Glutamatergic neuron (in vitro differentiated cells): ENCODE results near the gene C10orf143. TPM values are rescaled to one million over a fixed set of nuclear protein-coding genes. Genes with fewer than 3 reads are reported as not detected.

ENCODE experiments used
- DNase-seq: peaks from one replicate; pipeline ENCODE4 v3.0.0; 2022
- H3K27ac Mint-ChIP-seq: one replicate; pipeline ENCODE4 v1.8.0; 2020; ENCODE audit warnings: mild to moderate bottlenecking, mixed read lengths, inconsistent platforms; ENCODE audit not compliant: unreplicated experiment
- H3K27me3 Mint-ChIP-seq: one replicate; pipeline ENCODE4 v1.8.0; 2020; ENCODE audit warnings: mild to moderate bottlenecking, moderate library complexity, mixed read lengths, inconsistent platforms; ENCODE audit not compliant: unreplicated experiment
- H3K36me3 Mint-ChIP-seq: one replicate; pipeline ENCODE4 v1.8.0; 2020; ENCODE audit warnings: mild to moderate bottlenecking, mixed read lengths, inconsistent platforms; ENCODE audit not compliant: unreplicated experiment
- H3K4me1 Mint-ChIP-seq: one replicate; pipeline ENCODE4 v1.8.0; 2020; ENCODE audit warnings: mild to moderate bottlenecking, low read depth, mixed read lengths, inconsistent platforms; ENCODE audit not compliant: unreplicated experiment
- H3K4me3 Mint-ChIP-seq: one replicate; pipeline ENCODE4 v1.8.0; 2020; ENCODE audit warnings: mild to moderate bottlenecking, mixed read lengths, inconsistent platforms; ENCODE audit not compliant: unreplicated experiment
- H3K9me3 Mint-ChIP-seq: one replicate; pipeline ENCODE4 v1.8.0; 2020; ENCODE audit warnings: mild to moderate bottlenecking, moderate library complexity, mixed read lengths, inconsistent platforms; ENCODE audit not compliant: unreplicated experiment
- total RNA-seq: library from RNA; stranded (reverse); fragmentation: NEBNext Ultra II Directional; extraction: Animal tissue kit (Norgen Biotek cat#: 25700); gene quantifications from one replicate; pipeline ENCODE4 v1.2.1, GENCODE V29; 2021; ENCODE audit not compliant: unreplicated experiment
- TF ChIP-seq, protein P1 (sequence below): fragments of 200-600 bp; sonication (generic); IDR thresholded peaks from one replicate; pipeline ENCODE4 v1.5.0; 2021; ENCODE audit not compliant: partially characterized antibody, unreplicated experiment

C10orf143 gene
- total RNA-seq, 1 donor from 2014 or later, result 0.96 TPM

DNA sequence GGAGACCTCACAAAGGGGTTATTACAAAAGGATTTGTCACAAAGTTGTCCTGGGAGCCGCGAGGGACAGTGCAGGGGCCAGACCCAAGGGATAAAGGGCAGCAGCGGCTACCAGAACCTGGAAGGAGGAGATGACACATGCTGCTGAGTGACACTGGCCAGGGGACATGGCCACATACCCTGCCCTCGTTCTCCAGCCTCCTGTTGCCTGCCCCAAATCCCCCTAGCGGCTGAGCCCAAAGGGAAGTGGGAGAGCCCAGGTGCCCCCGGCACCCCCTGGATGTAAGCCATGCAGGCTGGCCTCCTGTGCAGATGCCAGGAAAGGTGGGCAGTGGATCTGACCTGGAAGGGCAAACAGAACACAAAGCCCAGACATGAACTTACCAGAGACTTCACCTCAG is 42.7 kb downstream of the C10orf143 start:
- peaks cover 3% of the 10 kb centered on the region for H3K9me3 Mint-ChIP-seq
- DNase-seq, result no peak
- H3K36me3 Mint-ChIP-seq, result peaks cover 8% of the 10 kb centered on the region
- TF ChIP-seq, protein P1, sequence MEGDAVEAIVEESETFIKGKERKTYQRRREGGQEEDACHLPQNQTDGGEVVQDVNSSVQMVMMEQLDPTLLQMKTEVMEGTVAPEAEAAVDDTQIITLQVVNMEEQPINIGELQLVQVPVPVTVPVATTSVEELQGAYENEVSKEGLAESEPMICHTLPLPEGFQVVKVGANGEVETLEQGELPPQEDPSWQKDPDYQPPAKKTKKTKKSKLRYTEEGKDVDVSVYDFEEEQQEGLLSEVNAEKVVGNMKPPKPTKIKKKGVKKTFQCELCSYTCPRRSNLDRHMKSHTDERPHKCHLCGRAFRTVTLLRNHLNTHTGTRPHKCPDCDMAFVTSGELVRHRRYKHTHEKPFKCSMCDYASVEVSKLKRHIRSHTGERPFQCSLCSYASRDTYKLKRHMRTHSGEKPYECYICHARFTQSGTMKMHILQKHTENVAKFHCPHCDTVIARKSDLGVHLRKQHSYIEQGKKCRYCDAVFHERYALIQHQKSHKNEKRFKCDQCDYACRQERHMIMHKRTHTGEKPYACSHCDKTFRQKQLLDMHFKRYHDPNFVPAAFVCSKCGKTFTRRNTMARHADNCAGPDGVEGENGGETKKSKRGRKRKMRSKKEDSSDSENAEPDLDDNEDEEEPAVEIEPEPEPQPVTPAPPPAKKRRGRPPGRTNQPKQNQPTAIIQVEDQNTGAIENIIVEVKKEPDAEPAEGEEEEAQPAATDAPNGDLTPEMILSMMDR, result no peak
- no peak overlapping the region for H3K27ac Mint-ChIP-seq
- peaks cover 4% of the 10 kb centered on the region for H3K4me1 Mint-ChIP-seq
- no peaks in the 10 kb centered on the region for H3K27me3 Mint-ChIP-seq
- no peak overlapping the region for H3K4me3 Mint-ChIP-seq

GRCh38 chr10:130066743-130067142 is 43.9 kb downstream of the C10orf143 start:
- H3K36me3 Mint-ChIP-seq, result no peaks in the 10 kb centered on the region
- no peaks in the 10 kb centered on the region for H3K27me3 Mint-ChIP-seq
- no peak for DNase-seq
- no peak overlapping the region for H3K27ac Mint-ChIP-seq
- TF ChIP-seq, protein P1, result no peak
- H3K9me3 Mint-ChIP-seq, result no peaks in the 10 kb centered on the region
- no peak overlapping the region for H3K4me3 Mint-ChIP-seq
- peaks cover 4% of the 10 kb centered on the region for H3K4me1 Mint-ChIP-seq

GRCh38 chr10:130065251-130065650 is 45.4 kb downstream of the C10orf143 start:
- Mint-ChIP-seq H3K4me3 (no peak overlapping the region), H3K27me3 (no peaks in the 10 kb centered on the region), H3K27ac (no peak overlapping the region), H3K9me3 (no peaks in the 10 kb centered on the region), H3K4me1 (peaks cover 4% of the 10 kb centered on the region), H3K36me3 (no peaks in the 10 kb centered on the region)
- TF ChIP-seq, protein P1, result no peak
- DNase-seq, result no peak

- H3K9me3 Mint-ChIP-seq, result no peaks in the 10 kb centered on the region
- no peak for DNase-seq
- H3K36me3 Mint-ChIP-seq, result no peaks in the 10 kb centered on the region
- no peak overlapping the region for H3K27ac Mint-ChIP-seq
- TF ChIP-seq, protein P1, result no peak
- no peak overlapping the region for H3K4me3 Mint-ChIP-seq
- no peaks in the 10 kb centered on the region for H3K27me3 Mint-ChIP-seq
- H3K4me1 Mint-ChIP-seq, result peaks cover 4% of the 10 kb centered on the region
These were observed 45.8 kb downstream of the C10orf143 start for GRCh38 chr10:130064783-130065182.

DNA sequence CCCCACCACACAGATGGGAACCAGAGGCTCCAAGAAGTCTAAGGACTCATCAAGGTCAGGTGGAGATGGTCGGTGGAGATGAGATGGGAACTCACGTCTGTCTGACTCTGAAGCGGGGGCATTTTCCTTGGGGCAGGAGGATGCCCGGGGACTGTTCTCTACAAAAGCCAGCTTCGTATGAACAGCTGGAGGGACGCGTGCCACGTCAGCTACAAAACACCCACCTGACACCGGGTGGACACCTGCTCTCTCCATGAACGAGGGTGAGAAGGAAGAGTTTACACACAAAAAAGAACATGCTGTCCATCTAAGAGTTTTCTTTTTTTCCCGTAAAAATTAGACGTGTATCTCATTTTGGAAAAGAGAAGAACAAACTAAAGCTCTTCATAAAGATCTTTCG is 47.7 kb downstream of the C10orf143 start:
- Mint-ChIP-seq H3K9me3 (no peaks in the 10 kb centered on the region), H3K4me1 (peaks cover 4% of the 10 kb centered on the region)
- TF ChIP-seq, protein P1, result no peak

More for the DNA sequence above, 47.7 kb downstream of the C10orf143 start:
- H3K36me3 Mint-ChIP-seq, result no peaks in the 10 kb centered on the region
- no peaks in the 10 kb centered on the region for H3K27me3 Mint-ChIP-seq
- DNase-seq, result no peak
- no peak overlapping the region for H3K27ac Mint-ChIP-seq
- H3K4me3 Mint-ChIP-seq, result no peak overlapping the region
